ENCODE measurements around the gene SLC5A11.

Gene SLC5A11

DNA sequence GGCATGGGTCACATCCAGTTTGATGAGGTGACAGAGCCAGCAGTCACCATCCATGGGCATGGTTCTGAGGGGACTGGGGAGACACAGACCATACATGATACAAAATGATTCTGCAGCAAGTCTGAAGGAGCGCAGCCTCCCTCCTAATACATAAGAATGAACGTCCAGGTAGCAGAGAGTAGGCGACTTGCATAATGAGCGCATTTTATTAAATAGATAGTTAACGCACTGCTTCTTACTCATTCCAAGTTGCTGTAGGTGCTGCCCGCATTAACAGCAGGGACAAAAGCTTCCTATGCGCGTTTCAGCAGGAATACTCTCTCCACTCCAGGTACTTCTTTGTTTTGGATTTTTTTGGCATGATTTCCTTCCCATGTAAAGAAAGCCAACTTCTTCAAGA, 73.8 kb downstream of the SLC5A11 start:
- Histone ChIP-seq H2BK120ac (ENCODE audit: low read depth, low read length) (no peak overlapping the region), H2BK12ac (ENCODE audit: low read length) (no peak overlapping the region), H3K27me3 (ENCODE audit: control insufficient read depth in 3 of 3, insufficient read depth in 3 of 3, low read depth in 1 of 3, low read length in 3 of 3) (no peaks in the 10 kb centered on the region), H2BK15ac (ENCODE audit: low read length) (no peak overlapping the region), H3K4me1 (ENCODE audit: control insufficient read depth in 2 of 2, insufficient read depth in 1 of 2, low read depth in 1 of 2, low read length in 2 of 2) (no peaks in the 10 kb centered on the region), H3K9ac (ENCODE audit: low read depth, low read length, poor library complexity) (no peak overlapping the region), H3K14ac (ENCODE audit: low read length) (no peak overlapping the region), H2AFZ (ENCODE audit: low read length) (no peak overlapping the region), H3K4me3 (ENCODE audit: low read length in 2 of 2) (no peak overlapping the region), H2AK5ac (ENCODE audit: low read depth, low read length) (no peak overlapping the region), H3K27ac (replicated peaks; ENCODE audit: low read length) (no peak overlapping the region), H3K4me2 (ENCODE audit: insufficient read depth, low read length, poor library complexity, severe bottlenecking) (no peak overlapping the region), H3K4ac (ENCODE audit: low read length) (no peak overlapping the region), H2BK5ac (ENCODE audit: low read length) (no peak overlapping the region), H3K9me3 (replicated peaks in 1 of 2; ENCODE audit: control insufficient read depth in 2 of 2, insufficient read depth in 1 of 2, low read depth in 1 of 2, low read length in 2 of 2) (no peaks in the 10 kb centered on the region), H3K18ac (ENCODE audit: low read length) (no peak overlapping the region), H3K23ac (ENCODE audit: low read depth, low read length, poor library complexity) (no peak overlapping the region), H3K79me1 (ENCODE audit: low read depth, low read length) (no peaks in the 10 kb centered on the region), H4K91ac (ENCODE audit: low read depth, low read length, poor library complexity) (no peak overlapping the region), H4K8ac (ENCODE audit: low read depth, low read length) (no peak overlapping the region), H3K36me3 (replicated peaks in 1 of 2; ENCODE audit: control insufficient read depth in 2 of 2, insufficient read depth in 2 of 2, low read length in 2 of 2) (peaks cover 21 to 66% of the 10 kb centered on the region in 2 donors)
- WGBS, 2 donors (ENCODE audit: extremely low coverage in 2 of 2, insufficient read length in 2 of 2, insufficient replicate concordance in 1 of 2): no CpG with 5 or more reads among the region's 8 CpGs
- no peak for DNase-seq (ENCODE audit: low spot score)

DNA sequence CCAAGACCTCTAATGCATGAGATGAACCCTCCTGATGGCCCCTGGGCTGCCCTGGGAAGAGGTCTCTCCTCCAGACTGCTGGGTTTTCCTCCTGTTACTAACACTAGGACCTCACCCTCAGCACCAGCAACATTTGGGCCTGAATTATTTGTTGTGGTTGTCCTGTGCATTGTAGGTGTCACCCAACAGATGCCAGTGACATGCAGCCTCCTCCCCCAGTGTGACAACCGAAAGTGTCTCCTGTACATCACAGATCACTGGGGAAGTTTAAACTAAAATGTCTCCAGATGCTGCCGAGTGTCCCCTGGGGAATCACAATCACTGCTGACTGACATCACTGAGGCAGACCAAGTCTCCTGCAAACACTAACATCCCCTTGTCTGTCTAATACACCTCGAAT, 74.8 kb downstream of the SLC5A11 start:
- H3K9me3 ChIP-seq (replicated peaks in 1 of 2; ENCODE audit: control insufficient read depth in 2 of 2, insufficient read depth in 1 of 2, low read depth in 1 of 2, low read length in 2 of 2): no peaks in the 10 kb centered on the region
- no peak overlapping the region for H3K23ac ChIP-seq (ENCODE audit: low read depth, low read length, poor library complexity)
- no peak overlapping the region for H2AFZ ChIP-seq (ENCODE audit: low read length)
- no peak overlapping the region for H2BK5ac ChIP-seq (ENCODE audit: low read length)
- no peaks in the 10 kb centered on the region for H3K27me3 ChIP-seq (ENCODE audit: control insufficient read depth in 3 of 3, insufficient read depth in 3 of 3, low read depth in 1 of 3, low read length in 3 of 3)
- no CpG with 5 or more reads among the region's 3 CpGs for WGBS, 2 donors (ENCODE audit: extremely low coverage in 2 of 2, insufficient read length in 2 of 2, insufficient replicate concordance in 1 of 2)
- H3K9ac ChIP-seq (ENCODE audit: low read depth, low read length, poor library complexity): no peak overlapping the region
- no peak overlapping the region for H2BK120ac ChIP-seq (ENCODE audit: low read depth, low read length)
- H3K14ac ChIP-seq (ENCODE audit: low read length): no peak overlapping the region
- no peak for DNase-seq (ENCODE audit: low spot score)
- H4K8ac ChIP-seq (ENCODE audit: low read depth, low read length): no peak overlapping the region
- H2BK15ac ChIP-seq (ENCODE audit: low read length): no peak overlapping the region
- H3K4me3 ChIP-seq (ENCODE audit: low read length in 2 of 2): no peak overlapping the region
- no peak overlapping the region for H3K27ac ChIP-seq (replicated peaks; ENCODE audit: low read length)
- H4K91ac ChIP-seq (ENCODE audit: low read depth, low read length, poor library complexity): no peak overlapping the region
- no peak overlapping the region for H3K18ac ChIP-seq (ENCODE audit: low read length)
- H2BK12ac ChIP-seq (ENCODE audit: low read length): no peak overlapping the region
- no peaks in the 10 kb centered on the region for H3K79me1 ChIP-seq (ENCODE audit: low read depth, low read length)
- H3K4me2 ChIP-seq (ENCODE audit: insufficient read depth, low read length, poor library complexity, severe bottlenecking): no peak overlapping the region
- H2AK5ac ChIP-seq (ENCODE audit: low read depth, low read length): no peak overlapping the region
- no peaks in the 10 kb centered on the region for H3K4me1 ChIP-seq (ENCODE audit: control insufficient read depth in 2 of 2, insufficient read depth in 1 of 2, low read depth in 1 of 2, low read length in 2 of 2)
- peaks cover 19 to 75% of the 10 kb centered on the region in 2 donors for H3K36me3 ChIP-seq (replicated peaks in 1 of 2; ENCODE audit: control insufficient read depth in 2 of 2, insufficient read depth in 2 of 2, low read length in 2 of 2)
- no peak overlapping the region for H3K4ac ChIP-seq (ENCODE audit: low read length)

DNA sequence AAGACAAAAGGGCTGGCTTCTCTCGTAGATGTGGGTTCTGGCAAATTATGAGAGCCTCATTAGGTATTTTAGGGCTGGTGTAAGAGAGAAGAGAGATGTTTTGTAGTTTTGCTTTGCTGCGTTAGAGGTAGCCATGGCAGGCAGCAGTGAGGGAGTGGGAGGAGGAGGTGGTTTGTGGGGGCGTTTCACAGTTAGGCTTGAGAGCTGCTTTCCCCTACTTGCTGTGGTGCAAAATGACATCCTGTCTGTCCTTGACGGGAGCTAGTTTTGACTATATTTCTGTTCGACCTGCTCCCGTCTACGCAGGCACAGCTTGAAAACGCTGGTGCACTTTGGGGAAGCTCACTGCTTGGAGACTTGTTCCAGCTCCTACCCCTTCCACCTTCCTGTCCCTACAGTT, 75.5 kb downstream of the SLC5A11 start:
- no peak overlapping the region for H3K9ac ChIP-seq (ENCODE audit: low read depth, low read length, poor library complexity)
- no peak overlapping the region for H2AK5ac ChIP-seq (ENCODE audit: low read depth, low read length)
- H3K36me3 ChIP-seq (replicated peaks in 1 of 2; ENCODE audit: control insufficient read depth in 2 of 2, insufficient read depth in 2 of 2, low read length in 2 of 2): peaks cover 19 to 76% of the 10 kb centered on the region in 2 donors
- H4K8ac ChIP-seq (ENCODE audit: low read depth, low read length): no peak overlapping the region
- DNase-seq (ENCODE audit: low spot score): no peak
- no peak overlapping the region for H3K4me3 ChIP-seq (ENCODE audit: low read length in 2 of 2)
- H3K14ac ChIP-seq (ENCODE audit: low read length): no peak overlapping the region
- H3K27ac ChIP-seq (replicated peaks; ENCODE audit: low read length): no peak overlapping the region
- no peaks in the 10 kb centered on the region for H3K27me3 ChIP-seq (ENCODE audit: control insufficient read depth in 3 of 3, insufficient read depth in 3 of 3, low read depth in 1 of 3, low read length in 3 of 3)
- H3K4me2 ChIP-seq (ENCODE audit: insufficient read depth, low read length, poor library complexity, severe bottlenecking): no peak overlapping the region
- H3K23ac ChIP-seq (ENCODE audit: low read depth, low read length, poor library complexity): no peak overlapping the region
- H2BK5ac ChIP-seq (ENCODE audit: low read length): no peak overlapping the region
- H3K4ac ChIP-seq (ENCODE audit: low read length): no peak overlapping the region
- H3K4me1 ChIP-seq (ENCODE audit: control insufficient read depth in 2 of 2, insufficient read depth in 1 of 2, low read depth in 1 of 2, low read length in 2 of 2): no peaks in the 10 kb centered on the region
- no peak overlapping the region for H2BK120ac ChIP-seq (ENCODE audit: low read depth, low read length)
- H3K79me1 ChIP-seq (ENCODE audit: low read depth, low read length): no peaks in the 10 kb centered on the region
- H3K9me3 ChIP-seq (replicated peaks in 1 of 2; ENCODE audit: control insufficient read depth in 2 of 2, insufficient read depth in 1 of 2, low read depth in 1 of 2, low read length in 2 of 2): no peaks in the 10 kb centered on the region
- WGBS, 2 donors (ENCODE audit: extremely low coverage in 2 of 2, insufficient read length in 2 of 2, insufficient replicate concordance in 1 of 2): no CpG with 5 or more reads among the region's 8 CpGs
- no peak overlapping the region for H4K91ac ChIP-seq (ENCODE audit: low read depth, low read length, poor library complexity)
- H2BK12ac ChIP-seq (ENCODE audit: low read length): no peak overlapping the region
- no peak overlapping the region for H3K18ac ChIP-seq (ENCODE audit: low read length)
- no peak overlapping the region for H2AFZ ChIP-seq (ENCODE audit: low read length)
- no peak overlapping the region for H2BK15ac ChIP-seq (ENCODE audit: low read length)

DNA sequence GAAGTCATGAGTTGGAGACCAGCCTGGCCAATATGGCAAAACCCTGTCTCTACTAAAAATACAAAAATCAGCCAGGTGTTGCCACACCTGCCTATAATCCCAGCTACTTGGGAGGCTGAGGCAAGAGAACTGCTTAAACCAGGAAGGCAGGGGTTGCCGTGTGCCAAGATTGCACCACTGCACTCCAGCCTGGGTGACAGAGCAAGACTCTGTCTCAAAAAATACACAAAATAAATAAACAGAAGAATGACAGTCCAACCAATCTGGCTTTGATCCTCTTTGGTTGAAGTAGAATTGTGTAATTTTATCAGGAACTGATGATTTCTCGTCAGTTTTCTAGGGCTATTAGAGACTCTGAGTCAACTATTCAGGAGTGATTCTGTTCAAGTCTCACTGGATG, 79.4 kb downstream of the SLC5A11 start:
- Histone ChIP-seq H3K23ac (ENCODE audit: low read depth, low read length, poor library complexity) (no peak overlapping the region), H3K79me1 (ENCODE audit: low read depth, low read length) (no peaks in the 10 kb centered on the region), H2AFZ (ENCODE audit: low read length) (no peak overlapping the region), H3K27ac (replicated peaks; ENCODE audit: low read length) (no peak overlapping the region), H3K9ac (ENCODE audit: low read depth, low read length, poor library complexity) (no peak overlapping the region), H3K4me2 (ENCODE audit: insufficient read depth, low read length, poor library complexity, severe bottlenecking) (no peak overlapping the region), H2BK120ac (ENCODE audit: low read depth, low read length) (no peak overlapping the region), H3K9me3 (replicated peaks in 1 of 2; ENCODE audit: control insufficient read depth in 2 of 2, insufficient read depth in 1 of 2, low read depth in 1 of 2, low read length in 2 of 2) (no peaks in the 10 kb centered on the region), H3K36me3 (replicated peaks in 1 of 2; ENCODE audit: control insufficient read depth in 2 of 2, insufficient read depth in 2 of 2, low read length in 2 of 2) (peaks cover 13 to 82% of the 10 kb centered on the region in 2 donors), H4K91ac (ENCODE audit: low read depth, low read length, poor library complexity) (no peak overlapping the region), H3K14ac (ENCODE audit: low read length) (no peak overlapping the region), H2BK5ac (ENCODE audit: low read length) (no peak overlapping the region), H3K4me1 (ENCODE audit: control insufficient read depth in 2 of 2, insufficient read depth in 1 of 2, low read depth in 1 of 2, low read length in 2 of 2) (no peaks in the 10 kb centered on the region), H2BK12ac (ENCODE audit: low read length) (no peak overlapping the region), H4K8ac (ENCODE audit: low read depth, low read length) (no peak overlapping the region), H3K4ac (ENCODE audit: low read length) (no peak overlapping the region), H2BK15ac (ENCODE audit: low read length) (no peak overlapping the region), H3K4me3 (ENCODE audit: low read length in 2 of 2) (no peak overlapping the region), H3K18ac (ENCODE audit: low read length) (no peak overlapping the region), H2AK5ac (ENCODE audit: low read depth, low read length) (no peak overlapping the region), H3K27me3 (ENCODE audit: control insufficient read depth in 3 of 3, insufficient read depth in 3 of 3, low read depth in 1 of 3, low read length in 3 of 3) (no peaks in the 10 kb centered on the region)
- WGBS, 2 donors (ENCODE audit: extremely low coverage in 2 of 2, insufficient read length in 2 of 2, insufficient replicate concordance in 1 of 2): no CpG with 5 or more reads among the region's 2 CpGs
- DNase-seq (ENCODE audit: low spot score): no peak
